GM12878 (cell line): ENCODE data around the gene LBH.

Experiments
- CEBPB ChIP-seq, 2 experiments: fragments of 150-350 bp in 1 of 2; IDR thresholded peaks; 2 replicates each; pipeline ENCODE4 v1.6.1; 2012 to 2014; ENCODE audit warnings: low read depth in 2 of 2, low read length in 2 of 2, borderline replicate concordance in 1 of 2, inconsistent platforms in 1 of 2
- CHD2 ChIP-seq: IDR thresholded peaks from 2 replicates; pipeline ENCODE4 v1.6.1; 2011; ENCODE audit warnings: low read depth, low read length, improper control_type of control experiment, borderline replicate concordance
- CTCF ChIP-seq, 3 experiments: IDR thresholded peaks in 2 of 3; conservative IDR thresholded peaks in 1 of 3; 2 replicates each; pipeline ENCODE4 v1.5.1; 2011; ENCODE audit warnings: low read depth in 3 of 3, low read length in 3 of 3, mild to moderate bottlenecking in 3 of 3, control low read depth in 2 of 3, moderate library complexity in 2 of 3, inconsistent platforms in 1 of 3, mixed read lengths in 1 of 3; ENCODE audit not compliant: control insufficient read depth in 2 of 3, insufficient read depth in 1 of 3; ENCODE audit errors: extremely low read depth in 1 of 3
- E4F1 ChIP-seq: fragments of 450-650 bp; IDR thresholded peaks from 2 replicates; pipeline ENCODE4 v1.6.1; 2018; ENCODE audit warnings: borderline replicate concordance, mild to moderate bottlenecking; ENCODE audit not compliant: partially characterized antibody
- JUND ChIP-seq: IDR thresholded peaks from 2 replicates; pipeline ENCODE4 v1.6.1; 2012; ENCODE audit warnings: low read depth, mild to moderate bottlenecking, low read length, improper control_type of control experiment, moderate library complexity
- KDM1A ChIP-seq: fragments of 200-600 bp; sonication (generic); IDR thresholded peaks from 2 replicates; pipeline ENCODE4 v1.6.1; 2016; ENCODE audit warnings: borderline replicate concordance
- MYC ChIP-seq: IDR thresholded peaks from 2 replicates; pipeline ENCODE4 v1.6.1; 2011; ENCODE audit warnings: mild to moderate bottlenecking, low read length, moderate library complexity, inconsistent platforms; ENCODE audit not compliant: insufficient read depth, insufficient replicate concordance, insufficient read length, severe bottlenecking
- ZNF24 ChIP-seq: fragments of 450-650 bp; IDR thresholded peaks from 2 replicates; pipeline ENCODE4 v1.6.1; 2017; ENCODE audit warnings: antibody characterized with exemption, mild to moderate bottlenecking

DNA sequence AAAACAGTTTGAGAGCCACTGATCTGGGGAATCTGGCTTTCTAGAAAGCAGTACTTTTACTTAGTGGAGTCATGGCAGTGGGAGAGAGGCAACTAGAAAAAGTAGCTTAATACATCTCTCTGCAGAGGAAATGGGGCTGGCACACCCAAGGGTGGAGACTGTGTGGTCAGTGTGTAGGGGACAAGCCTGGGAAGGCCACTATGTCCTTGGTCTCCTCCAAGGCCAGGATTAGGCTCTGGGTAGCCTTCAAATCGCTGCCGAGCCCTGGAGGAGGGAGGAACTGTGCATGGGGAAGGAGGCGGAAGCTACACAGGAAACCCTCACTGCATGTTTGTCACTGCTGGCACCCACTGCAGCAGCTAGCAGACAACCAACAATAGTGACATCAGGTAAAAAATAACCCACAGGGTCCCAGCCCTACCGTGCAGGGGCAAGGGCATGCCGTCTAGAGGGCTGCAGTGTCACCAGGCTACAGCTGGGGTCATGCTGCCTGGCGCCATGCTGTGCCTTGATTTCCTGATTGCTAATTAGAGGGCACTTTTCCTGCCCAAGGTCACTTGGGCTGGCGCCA lies 34.8 kb downstream of the LBH start:
- TF ChIP-seq MYC, result no peak
- no peak for TF ChIP-seq E4F1
- TF ChIP-seq ZNF24, result no peak
- TF ChIP-seq CEBPB (IDR thresholded peaks at IDR 0.05; ENCODE audit: borderline replicate concordance in 1 of 2, low read depth in 2 of 2, low read length in 2 of 2), result no peak
- no peak for TF ChIP-seq KDM1A
- no peak for TF ChIP-seq CHD2
- TF ChIP-seq CTCF (IDR thresholded peaks at IDR 0.05 in 2 of 3, conservative IDR thresholded peaks at IDR 0.05 in 1 of 3; ENCODE audit: control insufficient read depth in 2 of 3, extremely low read depth in 1 of 3, insufficient read depth in 1 of 3, low read depth in 3 of 3, low read length in 3 of 3), result no peak
- no peak for TF ChIP-seq JUND
